Stimulated activated CD4-positive, alpha-beta T cell treated with anti-CD3 and anti-CD28 coated beads, Interleukin-12 subunit alpha, Interleukin-12 subunit beta, amount 100 ng/mL, for 4 hours (primary cell): ENCODE data around the gene RAPGEF4.
A peak's percentile ranks its signal among the peaks of the same experiment; 100 is the strongest.

Source experiments
- DNase-seq: peaks from one replicate; pipeline ENCODE4 v3.0.0-alpha.2; 2020

The RAPGEF4 gene

GRCh38 chr2:172735582-172736423, at the start of gene RAPGEF4:
Gene RAPGEF4, plus strand, starts transcription at chr2:172735845. Its CDS starts 139 bp downstream, at chr2:172735984.
- DNase-seq, result peak; percentile 5

GRCh38 chr2:172693037-172693436, 42.6 kb upstream of the RAPGEF4 start:
- DNase-seq, result peak; percentile 34

DNA sequence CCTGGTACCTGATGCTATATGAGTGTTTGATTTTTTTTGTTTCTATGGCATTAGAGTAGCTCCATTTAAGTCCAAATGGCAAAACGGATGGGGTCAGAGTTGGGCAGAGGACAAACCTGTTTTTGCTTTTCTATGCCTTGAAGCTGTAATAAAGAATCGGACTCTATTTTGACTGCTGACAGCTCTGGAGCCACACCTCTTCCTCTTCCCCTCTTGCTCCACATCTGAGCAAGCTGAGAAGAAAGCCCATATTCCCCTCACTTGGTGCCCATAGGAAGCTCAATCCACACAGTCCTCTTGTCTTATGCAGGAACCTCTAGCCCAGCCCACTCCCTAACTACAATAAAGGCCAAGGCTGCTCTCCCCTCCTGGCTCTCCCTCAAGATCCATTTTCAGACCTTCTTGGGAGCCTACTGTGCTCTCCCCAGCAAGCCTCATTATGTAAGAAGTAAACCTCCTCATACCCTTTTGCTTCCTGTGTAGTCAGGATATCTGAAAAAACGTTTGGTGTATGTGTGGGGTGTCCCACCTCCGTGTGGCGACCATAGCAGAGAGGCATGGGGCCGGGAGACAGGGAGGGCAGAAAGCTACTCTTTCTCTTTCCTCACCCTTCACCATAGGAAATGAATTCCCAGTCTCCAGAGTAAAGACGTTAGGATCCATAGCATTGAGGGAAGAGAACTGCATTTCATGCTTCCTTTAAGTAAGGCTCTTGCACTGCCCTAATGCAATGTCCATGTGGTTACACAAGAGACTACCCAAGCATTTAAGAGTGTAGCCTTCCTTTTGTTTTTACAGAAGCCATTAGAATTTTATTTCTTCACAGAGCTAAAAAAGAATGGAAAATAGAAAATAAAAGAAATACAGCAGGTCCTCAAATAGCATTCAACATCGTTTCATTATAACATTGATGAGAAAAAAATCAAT, 41.9 kb upstream of the RAPGEF4 start:
- DNase-seq, result no peak

GRCh38 chr2:172697296-172697695, 38.3 kb upstream of the RAPGEF4 start:
- DNase-seq, result no peak

DNA sequence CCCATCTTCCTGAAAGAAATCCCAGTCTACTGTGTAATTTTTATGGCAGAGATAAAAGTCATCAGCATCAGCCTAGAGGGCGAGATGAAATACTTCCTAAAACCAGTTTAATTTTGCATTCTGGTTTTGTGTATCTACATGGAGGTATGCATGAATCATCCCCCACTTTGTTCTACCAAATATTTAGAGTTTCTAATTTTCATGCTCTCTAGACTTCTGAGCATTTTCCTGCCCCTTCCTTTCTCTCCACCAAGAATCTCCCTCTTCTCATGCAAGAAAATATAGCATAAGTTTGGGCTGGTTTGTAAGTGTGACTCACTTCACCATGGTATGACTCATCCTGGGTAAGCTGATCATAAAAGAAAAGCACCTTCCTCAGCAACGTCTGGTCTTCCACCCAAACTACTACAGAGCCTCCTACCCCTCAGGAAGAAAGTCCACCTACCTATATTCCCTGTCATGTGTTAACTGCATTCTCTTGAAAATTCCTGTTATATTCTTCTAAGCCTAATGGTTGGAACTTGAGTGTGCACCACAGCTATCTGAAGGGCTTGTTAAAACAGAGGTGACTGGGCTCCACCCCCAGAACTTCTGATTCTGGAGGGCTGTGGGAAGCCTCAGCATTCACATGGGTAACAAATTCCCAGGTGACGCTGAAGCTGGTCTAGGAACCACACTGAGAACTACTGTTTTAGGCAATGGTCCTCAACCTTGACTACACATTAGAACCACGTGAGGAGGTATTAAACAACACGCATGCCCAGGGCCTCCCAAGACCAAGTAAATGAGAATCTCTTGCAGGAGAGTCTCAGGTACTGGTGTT, 37.4 kb upstream of the RAPGEF4 start:
- no peak for DNase-seq

GRCh38 chr2:172701250-172701649, 34.4 kb upstream of the RAPGEF4 start:
- no peak for DNase-seq

GRCh38 chr2:172702451-172702850, 33.2 kb upstream of the RAPGEF4 start:
- no peak for DNase-seq

- DNase-seq, result no peak
These were observed 31.3 kb upstream of the RAPGEF4 start for GRCh38 chr2:172704072-172704936.

DNA sequence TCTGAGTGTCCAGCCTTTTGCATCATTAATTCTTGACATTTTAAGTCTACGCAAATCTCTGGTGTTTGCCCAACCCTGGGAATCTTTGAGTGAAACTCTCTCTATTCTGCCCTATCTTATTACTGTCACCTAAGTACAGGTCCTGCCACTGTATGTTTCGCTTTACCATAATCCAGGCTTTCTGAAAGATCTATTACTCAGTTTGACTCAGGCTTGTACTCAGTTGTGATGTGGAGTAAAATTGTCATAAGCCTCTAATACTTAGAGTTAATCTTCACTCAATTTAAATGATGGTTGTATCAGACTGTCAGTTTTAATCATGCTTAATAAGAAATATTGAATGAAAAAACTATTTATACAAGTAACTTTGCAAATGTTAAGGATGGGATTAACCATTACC, 30.3 kb upstream of the RAPGEF4 start:
- no peak for DNase-seq

DNA sequence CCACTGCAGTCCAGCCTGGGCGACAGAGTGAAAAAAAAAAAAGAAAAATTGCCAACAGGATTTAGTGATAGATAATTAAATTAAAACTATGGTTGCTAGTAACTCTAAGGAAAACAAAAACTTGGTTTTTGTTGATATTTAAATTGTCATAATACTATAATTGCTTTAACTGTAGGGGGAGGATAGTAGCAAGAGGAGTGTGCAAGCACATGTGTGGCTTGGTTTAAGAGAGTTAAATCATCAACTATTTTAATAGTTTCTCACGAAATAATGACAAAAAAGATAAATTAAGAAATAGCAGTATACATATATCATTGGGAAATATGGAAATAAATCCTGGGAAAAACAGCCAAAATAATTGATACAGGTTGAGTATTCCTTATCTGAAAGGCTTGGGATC, 27.4 kb upstream of the RAPGEF4 start:
- DNase-seq, result no peak

DNA sequence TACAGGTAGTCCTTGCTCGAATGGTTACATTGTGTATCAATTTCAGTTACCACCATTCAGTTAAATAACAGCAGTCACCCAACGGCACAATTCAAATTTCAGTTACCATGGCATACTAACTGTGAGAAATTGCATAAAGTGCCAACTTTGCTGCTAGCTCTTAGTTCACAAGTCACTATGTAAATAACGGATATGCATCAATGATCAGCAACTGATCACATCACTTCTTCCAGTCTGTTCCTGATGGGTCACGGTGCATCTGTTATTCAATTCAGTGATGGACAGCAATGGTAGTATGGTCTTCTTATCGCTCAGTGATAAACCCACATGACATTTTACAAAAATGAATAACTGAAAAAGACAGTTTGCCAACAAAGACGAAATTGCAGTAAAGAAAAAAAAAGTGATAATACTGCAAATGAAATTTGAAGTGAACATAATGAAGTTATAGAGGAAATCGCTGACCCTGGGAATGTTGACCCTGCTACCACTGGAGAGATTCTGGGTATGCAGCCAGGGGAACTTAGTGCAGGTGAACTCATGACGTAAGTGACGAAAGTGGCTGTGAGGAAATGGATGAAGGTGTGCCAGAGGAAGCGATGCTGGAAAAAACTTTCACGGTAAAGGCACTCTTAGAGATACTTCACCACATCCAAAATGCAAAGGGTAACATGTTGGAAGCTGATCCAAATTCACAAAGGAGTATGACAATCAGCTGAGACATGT, 25.9 kb upstream of the RAPGEF4 start:
- no peak for DNase-seq

- DNase-seq, result peak; percentile 37
These were observed 25.0 kb upstream of the RAPGEF4 start for GRCh38 chr2:172710584-172711047.

DNA sequence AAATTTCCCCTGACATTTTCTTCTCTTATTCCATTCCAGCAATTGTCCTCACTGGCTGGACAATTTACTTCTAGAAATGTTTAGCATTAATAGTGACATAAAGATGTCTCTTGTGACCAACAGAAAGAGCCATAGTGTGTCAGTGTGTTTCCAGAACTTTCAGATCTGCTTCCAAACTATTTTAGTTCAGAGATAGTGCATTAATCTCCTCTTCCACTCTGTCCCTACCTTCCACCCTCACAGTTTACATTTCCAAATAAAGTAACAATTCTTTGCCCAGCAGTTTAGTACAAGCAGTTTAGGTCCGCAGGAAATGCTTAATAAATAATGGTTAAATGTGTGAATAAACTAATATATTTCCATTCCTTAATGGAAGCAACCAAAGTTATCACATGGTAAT, 24.5 kb upstream of the RAPGEF4 start:
- no peak for DNase-seq

- no peak for DNase-seq
These were observed 23.4 kb upstream of the RAPGEF4 start for GRCh38 chr2:172712251-172712650.

GRCh38 chr2:172713365-172713875, 22.2 kb upstream of the RAPGEF4 start:
- DNase-seq, result no peak

DNA sequence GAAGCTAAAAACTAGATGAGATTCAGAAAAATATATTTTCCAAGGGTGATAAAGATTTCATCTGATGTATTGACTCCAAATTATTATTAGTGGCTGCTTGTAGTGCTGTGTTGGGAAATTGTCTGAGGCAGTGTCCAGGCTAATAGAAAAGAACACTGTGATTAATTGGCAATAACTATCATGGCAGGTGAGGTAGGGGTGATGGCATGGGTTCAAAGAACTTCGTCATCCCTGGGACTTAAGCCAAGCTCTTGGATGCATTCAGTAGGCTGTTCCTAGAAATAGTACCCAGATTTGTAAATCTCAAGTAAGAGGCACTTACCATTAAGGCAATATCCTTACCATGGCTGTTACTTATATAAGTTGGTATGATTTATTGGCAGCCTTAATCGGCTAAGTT, 13.2 kb upstream of the RAPGEF4 start:
- no peak for DNase-seq

- no peak for DNase-seq
These were observed 12.4 kb upstream of the RAPGEF4 start for GRCh38 chr2:172723286-172723685.

DNA sequence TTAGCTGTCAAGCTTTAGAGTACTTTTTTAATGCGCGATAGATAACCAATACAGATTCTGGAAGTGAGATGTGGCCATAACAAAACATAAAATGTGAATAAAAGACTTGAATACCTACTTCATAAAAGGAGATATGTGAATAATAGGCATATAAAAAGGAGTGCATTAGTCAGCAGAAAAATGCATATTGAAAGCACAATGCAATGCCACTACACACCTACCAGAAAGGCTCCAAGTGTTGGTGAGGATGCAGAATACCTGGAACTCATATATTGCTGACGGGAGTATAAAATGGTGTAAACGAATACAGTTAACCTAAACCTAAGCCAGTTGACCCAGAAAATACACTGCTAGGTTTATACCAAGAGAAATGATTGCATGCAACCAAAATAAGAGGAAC, 10.9 kb upstream of the RAPGEF4 start:
- no peak for DNase-seq

DNA sequence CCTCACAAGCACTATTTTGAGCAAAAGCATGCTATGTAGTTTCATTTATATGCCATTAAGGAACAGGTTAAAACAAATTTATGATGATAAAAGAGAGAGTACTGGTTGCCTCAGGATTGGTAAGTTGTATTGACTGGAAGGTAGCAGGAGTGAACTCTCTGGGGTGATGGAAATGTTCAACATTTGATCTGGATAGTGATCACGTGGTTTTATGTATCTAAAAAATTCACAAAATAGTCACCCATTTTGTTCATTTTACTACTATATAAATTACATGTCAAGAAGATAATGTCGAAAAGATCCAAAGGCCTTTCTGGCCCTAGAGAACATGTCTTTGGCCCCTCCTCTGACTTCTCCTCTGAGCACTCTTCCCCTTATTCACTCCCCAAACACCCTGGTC, 10.4 kb upstream of the RAPGEF4 start:
- DNase-seq, result no peak

DNA sequence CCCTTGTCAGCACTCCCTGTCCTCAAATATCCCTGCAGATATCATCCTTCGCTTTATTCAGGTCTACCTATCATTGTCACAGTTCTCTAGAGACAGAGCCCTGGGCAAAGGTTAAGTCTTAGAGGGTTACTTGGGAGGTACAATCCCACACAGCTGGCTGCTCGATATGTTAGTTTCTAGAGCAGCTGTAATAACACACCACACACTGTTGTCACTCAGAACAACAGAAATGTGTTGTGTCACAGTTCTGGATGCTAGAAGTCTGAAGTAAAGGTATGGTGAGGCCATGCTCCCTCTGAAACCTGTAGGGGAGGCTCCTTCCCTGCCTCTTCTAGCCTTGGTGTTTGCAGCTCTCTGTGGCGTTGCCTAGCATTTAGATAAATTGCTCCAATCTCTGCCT, 9.9 kb upstream of the RAPGEF4 start:
- DNase-seq, result no peak

DNA sequence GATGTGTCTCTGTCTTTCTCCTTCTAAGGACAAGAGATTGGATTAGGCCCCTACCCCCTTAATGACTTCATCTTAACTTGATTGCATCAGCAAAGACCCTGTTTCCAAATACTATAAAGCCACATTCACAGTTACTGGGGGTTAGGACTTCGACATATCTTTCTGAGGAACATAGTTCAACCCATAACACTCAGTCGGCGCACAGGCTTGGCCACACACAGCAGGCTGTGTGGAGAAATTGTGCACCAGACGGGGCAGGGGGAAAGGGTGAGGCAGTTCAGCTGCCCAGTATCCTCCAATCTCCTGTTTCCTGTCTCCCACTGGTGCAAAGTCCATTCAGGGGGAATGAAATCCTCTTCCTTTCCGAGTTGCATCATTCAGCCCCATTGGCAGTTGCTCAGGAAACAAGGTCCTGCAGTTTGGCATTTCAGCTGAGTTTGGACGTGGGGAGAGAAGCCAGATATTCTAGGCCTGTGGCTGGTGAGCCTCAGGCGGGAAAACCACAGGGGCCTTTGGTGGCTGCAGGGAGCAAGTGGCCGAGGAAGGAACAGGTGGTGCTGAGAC, 9.4 kb upstream of the RAPGEF4 start:
- DNase-seq, result no peak
